ENCODE measurements around the gene PUS10. TPM values are rescaled to one million over a fixed set of nuclear protein-coding genes. Genes with fewer than 3 reads are reported as not detected.
A peak's percentile ranks its signal among the peaks of the same experiment; 100 is the strongest.

Gene PUS10
- total RNA-seq, 6 experiments from 2014 or later = 8.6 to 15.3 (median 13.1) TPM

DNA sequence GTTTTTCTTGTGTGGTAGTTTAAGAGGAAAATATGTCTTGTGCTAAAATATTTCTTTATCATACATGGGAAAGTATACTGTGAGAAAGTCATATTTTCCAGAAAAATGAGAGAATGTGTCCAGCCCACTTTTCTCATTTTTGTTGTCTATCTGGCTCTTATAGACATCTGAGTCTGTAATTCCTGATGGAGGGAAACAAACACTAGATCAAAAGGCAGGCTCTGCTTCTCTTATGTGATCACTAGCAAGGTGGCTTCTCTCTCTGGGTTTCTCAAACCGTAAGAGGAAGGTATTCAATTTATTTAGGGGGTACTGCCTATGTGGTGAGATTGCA is 40.5 kb downstream of the PUS10 start:
- H3K4me1 ChIP-seq = peaks cover 0 to 13% (median 0%) of the 10 kb centered on the region in 4 donors
- intact Hi-C loops (cut with DNase I) = no loop called here
- no peaks in the 10 kb centered on the region for H3K9me3 ChIP-seq
- no peaks in the 10 kb centered on the region for H3K36me3 ChIP-seq
- H3K4me3 ChIP-seq = no peak overlapping the region
- no peaks in the 10 kb centered on the region for H3K27me3 ChIP-seq
- TF ChIP-seq POLR2A (IDR thresholded peaks at IDR 0.05) = no peak
- TF ChIP-seq, protein P1, sequence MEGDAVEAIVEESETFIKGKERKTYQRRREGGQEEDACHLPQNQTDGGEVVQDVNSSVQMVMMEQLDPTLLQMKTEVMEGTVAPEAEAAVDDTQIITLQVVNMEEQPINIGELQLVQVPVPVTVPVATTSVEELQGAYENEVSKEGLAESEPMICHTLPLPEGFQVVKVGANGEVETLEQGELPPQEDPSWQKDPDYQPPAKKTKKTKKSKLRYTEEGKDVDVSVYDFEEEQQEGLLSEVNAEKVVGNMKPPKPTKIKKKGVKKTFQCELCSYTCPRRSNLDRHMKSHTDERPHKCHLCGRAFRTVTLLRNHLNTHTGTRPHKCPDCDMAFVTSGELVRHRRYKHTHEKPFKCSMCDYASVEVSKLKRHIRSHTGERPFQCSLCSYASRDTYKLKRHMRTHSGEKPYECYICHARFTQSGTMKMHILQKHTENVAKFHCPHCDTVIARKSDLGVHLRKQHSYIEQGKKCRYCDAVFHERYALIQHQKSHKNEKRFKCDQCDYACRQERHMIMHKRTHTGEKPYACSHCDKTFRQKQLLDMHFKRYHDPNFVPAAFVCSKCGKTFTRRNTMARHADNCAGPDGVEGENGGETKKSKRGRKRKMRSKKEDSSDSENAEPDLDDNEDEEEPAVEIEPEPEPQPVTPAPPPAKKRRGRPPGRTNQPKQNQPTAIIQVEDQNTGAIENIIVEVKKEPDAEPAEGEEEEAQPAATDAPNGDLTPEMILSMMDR (IDR thresholded peaks at IDR 0.05) = no peak
- no peak for DNase-seq
- no peak overlapping the region for H3K27ac ChIP-seq
- no peak for ATAC-seq
- WGBS (ENCODE audit: insufficient coverage, low coverage, low lambda C conversion rate, missing lambda C conversion rate) = 86% methylated on average over 1 of the region's 1 CpG

DNA sequence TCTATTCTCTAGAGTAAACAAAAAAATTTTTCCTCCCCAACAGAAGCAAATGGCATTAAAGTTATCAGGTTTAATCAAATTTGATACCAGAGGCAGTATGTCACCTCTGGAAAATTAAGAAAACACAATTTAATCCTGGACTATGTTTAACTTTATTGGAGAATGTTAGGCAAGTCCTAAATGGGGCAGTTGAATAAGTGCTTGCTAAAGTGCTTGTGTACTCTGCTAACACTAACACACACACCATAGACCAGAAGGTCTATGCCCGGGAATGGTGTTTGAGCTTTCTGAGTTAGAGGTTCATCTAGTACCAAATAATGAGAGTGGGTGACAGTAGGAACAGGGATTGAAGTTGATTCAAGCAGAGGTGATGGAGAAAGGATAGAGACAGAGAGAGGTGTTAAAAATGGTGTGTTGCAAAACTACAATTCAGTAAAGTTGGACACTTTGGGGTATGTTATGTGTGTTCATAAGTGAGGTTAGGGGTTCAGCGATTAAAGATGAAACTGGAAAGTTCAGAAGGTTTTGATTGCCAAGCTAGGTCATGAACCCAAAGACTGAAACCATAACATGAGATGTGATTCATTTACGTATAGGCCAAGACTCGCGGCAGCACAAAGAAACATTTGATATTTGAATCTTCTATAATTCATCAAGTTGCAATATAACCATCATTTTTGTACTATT is 41.0 kb downstream of the PUS10 start:
- no peak for TF ChIP-seq POLR2A (IDR thresholded peaks at IDR 0.05)
- TF ChIP-seq, protein P1 (IDR thresholded peaks at IDR 0.05) = no peak
- no peak overlapping the region for H3K27ac ChIP-seq
- peak; percentile 59 to 96 (median 84) for ATAC-seq

DNA sequence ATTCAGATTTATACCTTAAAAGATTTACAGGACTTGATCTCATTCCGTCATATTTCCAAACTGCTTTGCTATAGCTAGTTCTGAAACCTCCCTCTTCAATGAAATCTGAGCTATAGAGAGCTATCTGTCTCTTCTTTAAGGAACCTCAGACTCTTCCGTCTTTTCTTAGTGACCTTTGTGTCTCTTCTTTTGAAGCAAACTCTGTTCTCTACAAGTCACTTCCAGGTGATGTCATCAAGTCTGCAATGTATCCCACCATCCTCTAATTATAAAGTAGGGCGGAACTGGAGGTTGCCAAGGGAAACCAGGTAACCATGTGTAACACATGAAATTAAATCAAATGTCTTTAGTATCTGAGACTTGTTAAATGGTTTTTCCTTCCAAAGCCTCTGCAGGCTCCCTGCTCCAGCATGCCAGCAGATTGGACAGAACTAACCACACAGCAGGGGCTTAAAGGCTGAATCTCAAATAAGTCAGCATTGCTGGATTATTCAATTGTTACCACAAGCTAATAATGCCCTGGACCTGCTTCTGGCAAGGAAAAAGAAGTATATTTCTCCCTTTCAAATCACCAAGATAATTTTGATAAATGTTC is 41.7 kb downstream of the PUS10 start:
- TF ChIP-seq, protein P1 (IDR thresholded peaks at IDR 0.05) = no peak
- no peak for TF ChIP-seq POLR2A (IDR thresholded peaks at IDR 0.05)
- Histone ChIP-seq H3K4me1 (peaks cover 0 to 13% (median 0%) of the 10 kb centered on the region in 4 donors), H3K4me3 (no peak overlapping the region), H3K9me3 (no peaks in the 10 kb centered on the region), H3K27me3 (no peaks in the 10 kb centered on the region), H3K27ac (no peak overlapping the region), H3K36me3 (no peaks in the 10 kb centered on the region)
- intact Hi-C loops (cut with DNase I) = no loop called here
- no peak for DNase-seq
- ATAC-seq = no peak
- 86% methylated on average over 3 of the region's 3 CpGs for WGBS (ENCODE audit: insufficient coverage, low coverage, low lambda C conversion rate, missing lambda C conversion rate)

More for the DNA sequence above, 41.0 kb downstream of the PUS10 start:
- DNase-seq = no peak
- H3K9me3 ChIP-seq = no peaks in the 10 kb centered on the region
- no peaks in the 10 kb centered on the region for H3K27me3 ChIP-seq
- no peak overlapping the region for H3K4me3 ChIP-seq
- intact Hi-C loops (cut with DNase I) = no loop called here
- peaks cover 0 to 13% (median 0%) of the 10 kb centered on the region in 4 donors for H3K4me1 ChIP-seq
- WGBS (ENCODE audit: insufficient coverage, low coverage, low lambda C conversion rate, missing lambda C conversion rate) = 54% methylated on average over 5 of the region's 5 CpGs
- no peaks in the 10 kb centered on the region for H3K36me3 ChIP-seq

DNA sequence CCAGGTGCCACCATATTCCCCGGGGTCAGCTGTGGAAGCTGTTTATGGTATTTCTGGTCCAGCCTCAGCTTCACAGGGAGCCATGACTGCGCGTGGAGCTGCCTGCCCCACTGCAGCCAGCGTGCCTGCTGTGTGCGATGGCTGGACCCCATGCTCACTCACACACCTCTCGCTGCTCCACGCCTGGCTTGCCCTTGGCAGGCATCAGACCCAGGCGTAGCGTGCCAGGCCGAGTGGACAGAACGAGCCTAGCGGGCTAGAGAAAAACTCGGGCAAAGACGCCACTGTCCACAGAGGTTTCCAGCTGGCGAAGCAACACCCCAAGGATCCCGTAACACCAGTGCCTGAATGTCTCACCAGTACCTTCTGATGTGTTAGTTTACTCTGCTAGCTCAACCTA is 43.4 kb downstream of the PUS10 start:
- peaks cover 0 to 13% (median 0%) of the 10 kb centered on the region in 4 donors for H3K4me1 ChIP-seq
- intact Hi-C loops (cut with DNase I) = no loop called here
- DNase-seq = no peak
- no CpG with 5 or more reads among the region's 16 CpGs for WGBS (ENCODE audit: insufficient coverage, low coverage, low lambda C conversion rate, missing lambda C conversion rate)
- H3K27ac ChIP-seq = no peak overlapping the region
- no peaks in the 10 kb centered on the region for H3K36me3 ChIP-seq
- no peak for ATAC-seq
- H3K27me3 ChIP-seq = no peaks in the 10 kb centered on the region
- no peaks in the 10 kb centered on the region for H3K9me3 ChIP-seq
- no peak overlapping the region for H3K4me3 ChIP-seq
- TF ChIP-seq, protein P1 (IDR thresholded peaks at IDR 0.05) = no peak
- TF ChIP-seq POLR2A (IDR thresholded peaks at IDR 0.05) = no peak

All from right lobe of liver (tissue), 6 donors.